GM19467 (cell line): Measurements from ENCODE around the gene SQSTM1.

ENCODE experiments used
- ATAC-seq: cut with Tn5 transposase; IDR thresholded peaks from one replicate; pipeline ENCODE4 v1.9.1; 2021; ENCODE audit warnings: mild to moderate bottlenecking, moderate library complexity; ENCODE audit not compliant: unreplicated experiment

The SQSTM1 gene

DNA sequence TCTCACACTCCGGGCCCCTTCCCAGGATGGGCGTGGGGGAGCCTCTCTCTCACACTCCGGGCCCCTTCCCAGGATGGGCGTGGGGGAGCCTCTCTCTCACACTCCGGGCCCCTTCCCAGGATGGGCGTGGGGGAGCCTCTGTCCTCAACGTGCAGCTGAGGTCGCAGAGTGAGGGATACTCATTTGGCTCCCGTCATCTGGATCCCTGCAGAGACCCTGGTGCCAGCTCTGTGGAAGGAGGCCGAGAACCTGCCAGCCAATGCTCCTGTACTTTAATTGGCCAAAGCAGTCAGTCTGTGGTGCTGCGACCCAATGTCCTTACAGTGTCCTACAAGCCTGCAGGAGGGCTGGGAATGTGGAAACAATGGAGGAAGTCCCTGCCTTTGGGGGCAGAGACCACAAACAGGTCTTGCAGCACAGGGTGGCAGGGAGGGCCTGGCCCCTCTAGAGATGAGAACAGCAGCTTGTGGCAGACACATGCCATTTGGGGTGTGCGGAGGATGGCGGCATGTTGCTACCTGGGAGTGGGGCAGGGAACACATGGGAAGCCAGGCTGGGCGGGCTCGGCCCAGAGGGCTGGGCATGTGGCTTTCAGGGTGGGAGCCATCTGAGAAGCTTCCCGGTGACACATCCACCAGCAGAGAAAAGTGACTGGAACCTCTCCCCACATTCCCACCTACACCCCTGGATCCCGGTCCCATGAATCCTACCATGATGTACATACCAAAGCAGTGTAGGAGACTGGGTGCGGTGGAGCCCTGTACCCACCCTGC is 51.5 kb downstream of the SQSTM1 start:
- no peak for ATAC-seq

DNA sequence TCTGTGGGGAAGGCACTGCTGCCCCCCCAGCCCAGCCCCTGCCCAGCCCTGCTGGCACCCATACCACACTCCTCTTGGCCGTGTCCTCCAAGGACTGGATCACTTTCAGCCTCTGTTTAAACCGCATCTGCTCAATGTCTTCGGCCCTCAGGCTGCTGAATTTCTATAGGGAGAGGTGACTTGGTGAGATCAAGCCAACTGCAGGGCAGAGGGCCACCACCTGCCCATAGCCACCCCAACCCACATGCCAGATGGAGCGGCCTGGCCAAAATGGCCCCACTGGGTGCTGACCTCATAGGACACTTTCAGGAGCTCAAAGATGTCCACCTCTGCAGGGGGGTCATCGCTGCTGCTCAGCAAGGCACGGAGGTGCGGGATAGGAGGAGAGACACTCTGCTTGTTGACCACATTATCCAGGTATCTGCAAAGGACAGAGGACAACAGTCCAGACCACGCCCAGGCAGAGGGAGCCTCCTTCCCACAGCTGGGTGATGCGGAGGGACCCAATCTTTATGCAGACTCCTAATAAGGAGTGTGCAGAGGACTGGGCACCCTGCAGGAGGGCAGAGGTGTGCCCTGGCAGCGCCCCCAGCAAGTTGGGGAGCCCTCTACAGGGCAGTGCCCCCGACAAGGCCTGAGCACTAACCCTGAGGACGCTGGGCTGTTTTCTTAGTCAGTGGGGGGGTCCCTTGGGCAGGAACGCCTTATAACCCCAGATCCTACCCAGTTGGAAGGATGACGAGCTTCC is 52.3 kb downstream of the SQSTM1 start:
- ATAC-seq = no peak

DNA sequence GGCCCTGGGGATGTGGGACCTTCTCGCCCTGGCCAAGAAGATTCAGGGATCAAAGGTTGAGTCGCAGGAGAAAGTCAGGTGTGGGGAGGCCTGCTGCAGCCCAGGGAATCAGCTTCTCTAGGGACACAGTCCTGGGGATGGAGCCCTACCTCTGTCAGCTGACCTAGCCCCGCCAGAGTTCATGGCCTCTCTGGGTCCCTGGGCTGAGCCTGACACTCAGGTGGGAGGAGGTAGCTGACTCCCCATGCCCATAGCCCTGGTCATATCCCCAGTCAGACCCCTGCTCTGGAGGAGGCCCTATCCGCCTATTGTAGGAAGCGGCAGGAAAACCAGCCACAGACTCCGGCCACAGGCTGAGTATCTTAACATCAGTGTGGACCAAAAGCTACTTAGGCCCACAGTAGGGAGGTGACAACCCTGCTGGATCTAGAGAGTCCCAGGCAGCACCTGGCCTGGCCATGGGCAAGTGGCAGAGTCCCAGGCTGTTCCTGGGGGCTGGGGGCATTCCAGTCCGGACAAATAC is 52.9 kb downstream of the SQSTM1 start:
- no peak for ATAC-seq

DNA sequence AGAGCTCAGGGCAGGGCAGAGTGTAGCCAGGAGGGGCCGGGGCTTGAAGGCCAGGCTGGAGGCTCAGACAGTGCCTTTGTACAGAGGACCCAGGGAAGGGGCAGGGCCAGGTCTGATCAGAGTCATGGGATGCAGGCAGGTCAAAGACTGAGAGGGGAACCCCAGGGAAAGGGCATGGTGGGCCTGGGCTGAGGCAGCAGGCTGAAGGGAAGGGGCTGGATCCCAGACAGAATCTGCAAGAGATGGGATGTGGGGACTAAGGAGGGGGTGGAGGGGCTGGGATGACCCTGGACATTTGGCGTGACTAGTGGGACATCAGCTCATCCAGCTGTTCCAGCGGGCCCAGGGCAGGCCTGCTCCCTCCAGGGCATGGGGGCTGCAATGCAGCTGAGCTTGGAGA is 53.4 kb downstream of the SQSTM1 start:
- ATAC-seq = no peak

DNA sequence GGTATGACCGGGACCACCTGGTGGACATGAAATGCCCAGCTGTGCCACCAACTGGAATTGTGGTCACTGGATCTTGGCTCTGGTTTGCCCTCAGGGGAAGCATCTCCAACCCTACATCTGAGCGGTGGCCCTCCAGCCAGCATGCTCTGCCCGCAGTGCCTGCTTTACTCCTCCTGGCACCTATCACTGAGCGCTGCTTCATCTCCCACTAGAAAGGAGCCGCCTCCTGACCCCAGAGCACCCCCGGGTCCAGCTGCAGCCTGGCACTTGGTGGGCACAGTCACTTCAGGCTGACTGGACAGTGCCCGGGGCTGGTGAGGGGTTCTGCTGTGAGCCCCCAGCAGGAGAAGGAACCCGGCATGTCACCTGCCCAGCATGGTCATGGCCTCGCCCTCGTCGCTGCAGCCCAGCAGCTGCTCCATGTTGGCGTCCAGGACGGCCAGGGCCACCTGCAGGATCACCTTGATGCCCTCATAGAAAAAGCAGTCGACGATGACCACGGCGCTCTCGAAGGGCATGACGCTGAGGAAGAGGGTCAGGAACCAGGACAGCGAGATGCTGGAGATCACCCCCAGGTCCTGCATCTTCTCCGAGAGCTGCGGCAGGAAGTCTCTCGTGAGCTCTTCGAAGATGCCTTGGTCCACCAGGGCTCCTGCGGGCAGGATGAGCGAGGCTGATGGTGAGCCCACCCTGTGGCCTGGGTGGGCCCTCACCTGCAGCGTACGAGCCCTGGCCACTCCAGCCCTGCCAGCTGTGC is 54.0 kb downstream of the SQSTM1 start:
- no peak for ATAC-seq

DNA sequence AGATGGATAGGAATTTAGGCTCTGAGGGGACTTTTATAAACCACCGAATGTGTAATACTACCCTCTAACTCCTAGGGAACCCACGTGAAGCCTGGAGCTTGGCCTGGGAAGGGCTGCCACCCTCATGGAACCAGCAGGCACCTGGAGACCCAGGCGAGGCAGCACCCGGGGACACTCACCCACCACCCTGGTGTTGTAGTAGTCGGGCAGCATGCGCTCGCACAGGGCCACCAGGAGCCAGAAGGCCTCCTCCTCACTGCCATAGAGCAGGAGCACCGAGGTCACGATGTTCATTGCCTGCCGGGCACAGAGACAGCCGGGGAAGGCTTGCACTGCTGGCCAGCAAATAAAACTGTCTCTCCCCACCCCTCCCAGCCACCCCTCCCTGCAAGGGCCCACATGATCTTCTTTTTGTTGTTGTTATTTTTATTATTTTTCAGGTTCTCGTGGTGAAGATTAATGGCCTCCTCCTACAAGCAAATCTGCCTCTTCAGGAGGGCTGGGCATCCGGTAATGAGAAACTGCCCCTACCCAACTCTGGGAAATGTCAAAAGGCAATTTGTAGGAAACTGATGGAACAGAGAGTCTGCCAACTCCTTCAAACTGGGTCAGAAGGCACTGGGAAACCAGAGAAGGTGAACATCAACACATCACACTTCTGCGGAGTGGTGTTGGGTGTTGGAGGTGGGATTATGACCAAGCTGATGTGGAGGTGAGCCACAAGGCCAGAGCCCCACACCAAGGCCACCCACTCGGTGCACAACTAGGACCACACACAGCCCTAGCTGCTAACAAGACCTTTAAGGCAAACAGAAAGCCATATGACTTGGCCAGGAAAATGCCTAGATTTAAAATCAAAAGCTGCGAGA is 55.3 kb downstream of the SQSTM1 start:
- no peak for ATAC-seq

DNA sequence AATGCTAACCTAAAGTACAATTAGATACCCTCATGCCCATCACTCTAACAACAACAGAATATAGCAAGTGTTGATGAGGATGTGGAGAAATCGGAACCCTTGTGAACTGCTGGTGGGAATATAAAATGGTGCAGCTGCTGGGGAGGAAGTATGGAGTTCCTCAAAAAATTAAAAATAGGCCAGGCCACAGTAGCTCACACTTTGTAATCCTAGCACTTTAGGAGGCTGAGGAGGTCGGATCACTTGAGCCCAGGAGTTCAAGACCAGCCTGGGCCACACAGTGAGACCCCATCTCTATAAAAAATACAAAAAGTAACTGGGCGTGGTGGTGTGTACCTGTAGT is 55.9 kb downstream of the SQSTM1 start:
- no peak for ATAC-seq

DNA sequence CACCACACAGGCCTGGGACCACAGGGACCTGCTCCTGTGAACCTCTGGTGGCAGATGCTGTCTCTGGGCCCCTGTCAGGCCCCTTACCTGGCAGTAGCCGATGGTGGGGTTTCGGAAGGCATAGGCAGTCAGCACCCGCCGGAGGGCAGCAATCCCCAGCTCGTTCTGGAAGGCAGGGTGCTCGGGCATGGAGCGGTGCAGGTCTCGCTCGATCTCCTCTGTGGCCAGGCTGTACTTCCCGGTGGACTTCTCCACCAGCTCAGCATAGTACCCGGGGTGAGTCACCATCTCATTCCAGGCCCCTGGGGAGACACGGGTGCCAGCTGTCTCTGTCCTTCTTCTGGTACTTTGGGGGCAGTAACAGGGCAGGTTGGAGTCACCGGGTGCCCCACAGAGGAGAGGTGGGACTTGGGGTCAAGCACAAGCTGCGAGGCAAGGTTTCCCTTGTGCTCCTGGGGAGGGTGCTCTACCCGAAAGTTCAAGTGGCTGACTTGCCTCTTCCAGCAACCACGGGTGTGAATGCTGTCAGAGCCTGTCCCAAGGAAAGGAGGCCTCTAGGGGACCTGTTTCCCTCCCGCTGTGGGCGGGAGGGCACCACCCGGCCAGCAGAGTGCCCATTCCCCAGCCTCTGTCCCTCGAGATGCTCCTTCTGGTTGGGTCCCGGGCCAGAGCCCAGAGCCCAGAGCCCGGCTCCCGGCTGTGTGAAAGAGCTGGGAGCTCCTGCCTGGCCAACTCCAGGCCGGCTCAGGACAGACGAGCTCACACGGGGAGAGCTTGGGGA is 57.7 kb downstream of the SQSTM1 start:
- no peak for ATAC-seq

DNA sequence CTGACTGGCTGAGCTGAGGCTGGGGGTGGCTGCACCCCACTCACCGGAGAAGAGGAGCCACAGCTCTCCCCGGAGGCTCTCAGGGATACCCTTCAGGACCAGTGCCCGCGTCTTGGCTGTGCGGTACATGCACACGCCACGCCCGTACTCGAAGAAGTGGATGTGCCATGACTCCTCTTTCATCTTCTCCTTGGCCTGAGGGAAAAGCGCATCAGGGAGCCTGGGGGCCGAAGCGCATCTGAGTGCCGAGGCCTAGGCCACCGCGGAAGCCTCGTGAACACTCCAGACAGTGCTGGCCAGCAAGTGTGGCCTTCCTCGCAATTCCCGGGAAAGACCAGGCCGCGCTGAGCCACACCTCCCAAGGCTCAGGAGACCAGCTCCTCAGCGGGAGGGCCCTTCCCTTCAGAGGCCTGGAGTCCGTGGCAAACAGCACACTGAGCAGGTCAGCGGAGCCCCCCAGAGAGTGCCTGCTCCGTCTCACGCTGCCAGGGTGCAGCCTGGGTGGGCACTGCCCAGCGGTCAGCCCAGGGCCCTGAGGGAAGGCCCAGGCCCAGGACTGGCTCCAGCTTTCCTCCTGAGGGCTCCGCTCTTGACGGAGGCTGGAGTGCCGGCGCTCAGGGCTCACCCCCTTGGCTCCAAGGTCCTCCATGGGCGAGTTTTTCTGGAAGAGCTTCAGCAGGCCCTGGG is 58.4 kb downstream of the SQSTM1 start:
- ATAC-seq = no peak

DNA sequence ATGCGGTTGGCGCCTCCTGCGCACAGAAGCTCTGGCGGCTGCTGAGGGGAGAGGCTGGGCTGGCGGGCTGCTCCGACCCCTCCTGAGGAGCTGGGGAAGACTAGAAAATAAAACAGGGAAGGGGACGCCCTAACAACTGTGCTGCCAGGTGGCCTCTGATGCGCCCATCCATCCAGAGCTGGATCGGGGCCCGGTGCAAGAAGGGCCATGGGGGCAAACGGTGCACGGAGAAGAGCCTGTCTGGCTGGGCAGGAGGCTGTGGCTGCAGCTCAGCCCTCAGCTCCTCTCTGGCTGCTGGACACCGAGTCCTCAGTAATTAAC is 58.9 kb downstream of the SQSTM1 start:
- ATAC-seq = no peak

DNA sequence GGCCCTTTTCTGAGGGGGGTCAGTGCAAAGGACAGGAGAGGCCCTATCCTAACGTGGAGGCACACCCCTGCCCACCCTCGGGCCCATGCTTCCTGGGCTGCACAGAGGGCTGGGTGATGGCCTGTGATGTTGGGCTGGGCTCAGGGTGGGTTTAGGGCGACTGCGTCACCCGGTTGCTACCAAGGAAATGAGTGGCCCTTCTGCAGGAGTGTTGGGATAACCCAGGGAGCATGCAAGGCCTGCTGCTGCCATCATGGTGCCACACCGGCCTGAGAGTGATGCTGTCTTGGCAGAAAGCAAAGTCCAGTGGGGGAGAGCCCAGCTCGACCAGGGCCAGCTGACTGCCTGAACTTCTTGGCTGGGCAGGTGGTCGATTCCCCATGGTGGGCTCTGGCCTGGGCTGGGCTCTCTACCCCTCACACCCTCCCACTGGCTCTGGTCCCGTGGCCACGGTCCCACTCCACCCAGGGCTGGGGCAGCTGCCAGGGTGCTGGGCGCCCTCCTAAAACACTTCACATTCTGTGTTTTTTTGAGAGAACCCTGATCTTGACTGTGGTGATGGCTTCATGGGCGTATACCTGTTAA is 59.5 kb downstream of the SQSTM1 start:
- no peak for ATAC-seq

DNA sequence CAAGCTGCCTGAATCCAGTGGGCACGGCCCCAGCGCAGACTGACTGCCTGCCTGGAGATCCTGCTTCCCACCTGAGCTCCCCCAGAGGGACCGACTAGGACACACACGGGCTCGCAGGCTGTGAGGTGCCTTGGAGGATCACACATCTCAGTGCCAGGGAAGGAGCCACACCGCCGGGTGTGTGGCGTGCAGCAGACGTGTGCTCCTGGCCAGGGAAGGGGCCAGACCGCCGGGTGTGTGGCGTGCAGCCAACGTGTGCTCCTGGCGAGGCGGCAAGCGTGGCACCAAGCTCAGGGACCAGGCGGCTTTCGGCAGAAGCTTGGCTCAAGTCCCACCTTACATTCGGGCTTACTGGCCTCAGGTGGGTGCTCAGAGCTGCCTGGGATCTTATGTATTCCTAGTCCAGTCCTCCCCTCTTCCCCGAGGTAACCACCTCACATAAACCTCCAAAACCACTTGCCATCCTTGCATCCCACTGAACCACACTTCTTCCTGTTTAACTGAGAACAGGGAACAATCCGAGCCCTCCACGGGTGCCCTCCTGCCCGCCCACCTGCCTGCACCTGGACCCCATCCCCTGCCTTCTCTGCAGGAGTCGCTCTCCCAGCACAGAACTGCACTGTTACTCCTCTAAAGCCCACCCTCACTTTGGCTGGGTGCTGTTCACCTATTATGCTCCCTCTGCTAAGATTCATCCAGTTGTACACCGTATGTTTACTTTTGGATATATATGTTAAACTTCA is 60.3 kb downstream of the SQSTM1 start:
- no peak for ATAC-seq

DNA sequence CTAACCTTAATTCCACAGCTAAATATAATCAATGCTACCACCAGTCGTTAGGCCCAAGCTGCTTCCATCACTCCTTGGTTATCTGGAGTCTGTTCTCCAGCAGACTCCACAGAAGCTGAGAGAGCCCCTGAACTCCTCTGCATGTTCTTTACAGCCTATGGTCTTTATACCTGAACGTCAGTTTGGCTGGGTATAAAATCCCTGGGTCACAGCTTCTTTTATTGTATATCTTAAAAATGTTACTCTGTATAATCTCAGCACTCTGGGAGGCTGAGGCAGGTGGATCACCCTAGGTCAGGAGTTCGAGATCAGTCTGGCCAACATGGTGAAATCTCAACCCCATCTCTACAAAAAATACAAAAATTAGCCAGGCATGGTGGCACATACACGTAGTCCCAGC is 61.6 kb downstream of the SQSTM1 start:
- ATAC-seq = no peak

DNA sequence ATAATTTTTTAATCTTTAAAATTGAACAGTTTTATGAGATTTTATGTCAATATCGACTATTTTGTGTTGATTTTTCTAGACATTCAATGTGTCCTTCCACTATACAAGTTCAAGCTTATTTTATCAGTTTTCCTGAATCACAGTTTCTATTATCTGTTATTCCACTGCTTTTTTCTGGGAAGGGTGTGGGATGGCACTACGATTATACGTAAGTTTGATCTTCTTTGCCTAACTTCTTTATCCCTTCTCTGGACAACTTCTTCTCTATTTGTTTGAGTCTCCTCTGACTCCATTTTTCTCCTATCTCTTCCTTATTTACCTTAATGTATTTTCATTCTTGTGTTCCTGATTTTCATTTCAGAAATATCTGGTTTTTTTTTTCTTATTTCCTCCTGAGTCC is 62.5 kb downstream of the SQSTM1 start:
- no peak for ATAC-seq

DNA sequence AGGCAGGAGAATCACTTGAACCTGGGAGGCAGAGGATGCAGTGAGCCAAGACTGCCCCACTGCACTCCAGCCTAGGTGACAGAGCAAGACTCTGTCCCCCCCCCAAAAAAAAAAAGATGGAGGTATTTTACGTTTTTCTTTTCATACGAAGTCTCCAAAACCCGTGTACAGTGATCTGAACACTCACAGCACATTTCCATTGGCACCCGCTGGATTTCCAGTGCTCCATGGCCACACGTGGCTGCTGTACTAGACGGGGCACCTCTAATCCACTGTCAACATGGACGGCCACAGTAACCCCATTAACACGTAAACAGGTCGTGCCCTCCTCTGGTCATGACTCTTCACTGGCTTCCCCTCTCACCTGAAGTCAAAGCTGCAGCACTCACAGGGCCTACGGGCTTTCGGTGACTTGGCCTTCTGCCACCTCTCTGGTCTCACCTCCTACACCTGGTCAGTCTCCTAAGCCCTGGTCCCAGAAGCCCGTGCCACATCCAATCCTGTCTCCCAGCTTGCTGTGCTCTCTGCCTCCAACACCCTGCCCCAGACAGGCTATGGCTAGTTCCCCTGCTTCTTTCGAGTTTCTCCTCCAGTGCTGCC is 64.9 kb downstream of the SQSTM1 start:
- ATAC-seq = no peak

DNA sequence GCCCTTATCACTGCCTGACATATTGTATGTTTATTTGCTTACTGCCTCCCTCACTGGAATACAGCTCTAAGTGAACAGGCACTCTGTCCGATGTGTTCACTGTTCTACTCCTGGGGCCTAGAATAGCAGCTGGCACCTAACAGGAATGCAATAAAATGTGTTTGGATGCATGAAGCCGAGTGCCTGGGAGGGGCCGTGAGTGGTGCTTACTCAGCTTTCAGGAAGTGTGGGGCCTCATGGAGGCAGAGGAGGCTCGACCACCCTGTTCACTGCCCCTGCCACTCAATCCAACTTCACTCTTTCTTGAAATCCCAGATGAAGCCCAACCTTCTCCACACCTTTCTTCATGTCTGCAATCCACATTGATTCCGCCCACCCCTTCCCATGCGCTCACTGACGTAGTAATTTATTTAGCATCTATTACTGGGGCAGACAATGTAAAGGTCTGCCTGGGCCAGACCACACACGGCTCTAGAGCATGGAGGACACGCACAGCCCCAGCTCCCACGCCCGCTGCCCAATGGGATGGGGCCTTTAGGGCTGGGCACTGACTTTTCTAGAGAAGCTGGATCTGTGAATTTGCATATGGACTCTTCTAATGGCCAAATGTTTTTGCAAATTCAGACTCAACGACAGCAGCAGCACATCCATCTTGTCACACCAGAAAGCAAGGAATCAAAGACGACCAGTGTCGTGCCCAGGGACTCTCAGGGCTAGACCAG is 65.6 kb downstream of the SQSTM1 start:
- ATAC-seq = no peak

DNA sequence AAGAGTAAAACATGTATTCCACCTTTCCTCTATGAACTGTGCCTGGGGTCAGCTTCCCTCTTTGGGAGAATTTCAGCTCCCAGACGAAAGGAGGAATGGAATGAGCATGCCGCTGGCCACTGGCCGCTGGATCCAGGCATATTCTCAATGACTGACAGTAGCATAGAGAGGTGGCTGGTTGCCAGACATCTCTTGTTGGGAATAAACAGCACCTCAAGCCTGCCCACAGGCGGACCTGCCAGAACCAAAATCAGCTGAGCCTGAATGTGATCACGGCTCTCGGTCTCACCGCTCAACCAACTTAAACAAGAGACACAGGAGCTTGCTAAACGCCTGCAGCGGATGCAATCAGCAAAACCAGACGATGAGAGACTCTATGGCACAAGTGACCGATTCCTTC is 66.4 kb downstream of the SQSTM1 start:
- no peak for ATAC-seq
